Liver (tissue), 9 donors: ENCODE results near the gene OR2F2. TPM values are rescaled to one million over a fixed set of nuclear protein-coding genes. Genes with fewer than 3 reads are reported as not detected.

Experiments used
- DNase-seq: peaks from one replicate; pipeline ENCODE4 v3.0.0-alpha.2; 2017; ENCODE audit warnings: low spot score
- H3K27ac ChIP-seq, 2 donors: one replicate each; pipeline ENCODE4 v1.7.0; 2013; ENCODE audit warnings: inconsistent platforms in 2 of 2, low read length in 2 of 2, control low read depth in 1 of 2, low read depth in 1 of 2, mild to moderate bottlenecking in 1 of 2
- H3K27me3 ChIP-seq, 4 donors: one replicate each; pipeline versions ENCODE4 v1.6.1 to v1.7.0; 2013; ENCODE audit warnings: low read length in 3 of 4, inconsistent platforms in 1 of 4, mild to moderate bottlenecking in 1 of 4, moderate library complexity in 1 of 4; ENCODE audit not compliant: control insufficient read depth in 4 of 4, insufficient read depth in 4 of 4
- H3K36me3 ChIP-seq, 4 donors: one replicate each; pipeline versions ENCODE4 v1.6.1 to v1.7.0; 2013; ENCODE audit warnings: low read length in 3 of 4, mild to moderate bottlenecking in 3 of 4, low read depth in 1 of 4, moderate library complexity in 1 of 4; ENCODE audit not compliant: control insufficient read depth in 4 of 4, insufficient read depth in 3 of 4
- H3K4me1 ChIP-seq, 4 donors: one replicate each; pipeline versions ENCODE4 v1.6.1 to v1.7.0; 2013; ENCODE audit warnings: low read length in 3 of 4, mild to moderate bottlenecking in 3 of 4, moderate library complexity in 1 of 4; ENCODE audit not compliant: control insufficient read depth in 4 of 4, insufficient read depth in 4 of 4
- H3K4me3 ChIP-seq, 3 donors: one replicate each; pipeline versions ENCODE4 v1.6.1 to v1.7.0; 2013; ENCODE audit warnings: low read length in 3 of 3, control low read depth in 1 of 3, low read depth in 1 of 3, mild to moderate bottlenecking in 1 of 3
- H3K9ac ChIP-seq, 2 donors: one replicate each; pipeline ENCODE4 v1.7.0; 2013; ENCODE audit warnings: low read length in 2 of 2, mild to moderate bottlenecking in 2 of 2, moderate library complexity in 2 of 2, control low read depth in 1 of 2, low read depth in 1 of 2
- H3K9me3 ChIP-seq, 4 donors: one replicate each; pipeline versions ENCODE4 v1.6.1 to v1.7.0; 2013; ENCODE audit warnings: low read length in 3 of 4; ENCODE audit not compliant: control insufficient read depth in 4 of 4
- CTCF ChIP-seq: fragments of 150-350 bp; IDR thresholded peaks from 2 replicates; pipeline ENCODE4 v1.5.1; 2017; ENCODE audit warnings: improper control_type of control experiment, low read depth, low read length; ENCODE audit not compliant: missing input control
- EGR1 ChIP-seq, 2 donors: IDR thresholded peaks; 2 replicates each; pipeline ENCODE4 v1.6.1; 2016 to 2018; ENCODE audit warnings: antibody characterized with exemption in 2 of 2, low read depth in 2 of 2
- FOXA1 ChIP-seq: IDR thresholded peaks from 2 replicates; pipeline ENCODE4 v1.6.1; 2016; ENCODE audit warnings: antibody characterized with exemption
- FOXA2 ChIP-seq: IDR thresholded peaks from 2 replicates; pipeline ENCODE4 v1.6.1; 2016; ENCODE audit warnings: antibody characterized with exemption
- GABPA ChIP-seq, 2 donors: IDR thresholded peaks in 1 of 2; conservative IDR thresholded peaks in 1 of 2; 2 replicates each; pipeline ENCODE4 v1.6.1; 2016; ENCODE audit warnings: antibody characterized with exemption in 2 of 2, mild to moderate bottlenecking in 1 of 2, moderate library complexity in 1 of 2
- HNF4A ChIP-seq, 2 donors: conservative IDR thresholded peaks; 2 replicates each; pipeline ENCODE4 v1.6.1; 2016; ENCODE audit warnings: antibody characterized with exemption in 2 of 2, mild to moderate bottlenecking in 2 of 2
- HNF4G ChIP-seq: IDR thresholded peaks from 2 replicates; pipeline ENCODE4 v1.6.1; 2016; ENCODE audit warnings: antibody characterized with exemption
- JUND ChIP-seq, 2 donors: IDR thresholded peaks; 2 replicates each; pipeline ENCODE4 v1.6.1; 2016; ENCODE audit warnings: antibody characterized with exemption in 2 of 2
- NR2F2 ChIP-seq: IDR thresholded peaks from 2 replicates; pipeline ENCODE4 v1.6.1; 2016; ENCODE audit warnings: antibody characterized with exemption
- RAD21 ChIP-seq, 2 donors: IDR thresholded peaks; 2 replicates each; pipeline ENCODE4 v1.6.1; 2016; ENCODE audit warnings: antibody characterized with exemption in 2 of 2, mild to moderate bottlenecking in 2 of 2
- RXRA ChIP-seq, 2 donors: IDR thresholded peaks; 2 replicates each; pipeline ENCODE4 v1.6.1; 2017 to 2018; ENCODE audit warnings: antibody characterized with exemption in 2 of 2, mild to moderate bottlenecking in 1 of 2
- SP1 ChIP-seq: IDR thresholded peaks from 2 replicates; pipeline ENCODE4 v1.6.1; 2018; ENCODE audit warnings: antibody characterized with exemption, mild to moderate bottlenecking
- TAF1 ChIP-seq: conservative IDR thresholded peaks from 2 replicates; pipeline ENCODE4 v1.6.1; 2016; ENCODE audit warnings: antibody characterized with exemption, mild to moderate bottlenecking
- YY1 ChIP-seq: IDR thresholded peaks from 2 replicates; pipeline ENCODE4 v1.6.1; 2016; ENCODE audit warnings: antibody characterized with exemption, mild to moderate bottlenecking
- ZBTB33 ChIP-seq: IDR thresholded peaks from 2 replicates; pipeline ENCODE4 v1.6.1; 2016; ENCODE audit warnings: antibody characterized with exemption
- WGBS: extraction: QIAGEN DNeasy Blood & Tissue Kit; methylation state at CpG from one replicate; pipeline ENCODE4 v1.1.7; 2013; 5-methylcytosine and 5-hydroxymethylcytosine counted together
- polyA plus RNA-seq, 2 donors: library from polyadenylated mRNA; stranded (reverse) in 1 of 2; unstranded in 1 of 2; fragments of 200-250 nt in 1 of 2; fragments of >200 nt in 1 of 2; fragmentation: Nextera tagmentation in 1 of 2; extraction: Ambion mirVana in 1 of 2; gene quantifications; one replicate each; pipeline versions ENCODE4 v1.2.1 to v1.2.3, GENCODE V29; 2013 to 2015
- total RNA-seq, 2 donors: library from RNA; depleted of rRNA; stranded (reverse); fragments of >200 nt; gene quantifications; one replicate each; pipeline ENCODE4 v1.2.3, GENCODE V29; 2014
- TF ChIP-seq, protein P1 (sequence below): IDR thresholded peaks from 2 replicates; pipeline ENCODE4 v1.6.1; 2016; ENCODE audit warnings: antibody characterized with exemption
- TF ChIP-seq, protein P2 (sequence below): IDR thresholded peaks from 2 replicates; pipeline ENCODE4 v1.6.1; 2016; ENCODE audit warnings: antibody characterized with exemption, mild to moderate bottlenecking
- donor health status: healthy.
- donor health status: healthy.
- donor health status: healthy.
- donor health status: healthy.
- donor health status: healthy.

The OR2F2 gene
- total and polyA plus RNA-seq, 4 donors = not detected

DNA sequence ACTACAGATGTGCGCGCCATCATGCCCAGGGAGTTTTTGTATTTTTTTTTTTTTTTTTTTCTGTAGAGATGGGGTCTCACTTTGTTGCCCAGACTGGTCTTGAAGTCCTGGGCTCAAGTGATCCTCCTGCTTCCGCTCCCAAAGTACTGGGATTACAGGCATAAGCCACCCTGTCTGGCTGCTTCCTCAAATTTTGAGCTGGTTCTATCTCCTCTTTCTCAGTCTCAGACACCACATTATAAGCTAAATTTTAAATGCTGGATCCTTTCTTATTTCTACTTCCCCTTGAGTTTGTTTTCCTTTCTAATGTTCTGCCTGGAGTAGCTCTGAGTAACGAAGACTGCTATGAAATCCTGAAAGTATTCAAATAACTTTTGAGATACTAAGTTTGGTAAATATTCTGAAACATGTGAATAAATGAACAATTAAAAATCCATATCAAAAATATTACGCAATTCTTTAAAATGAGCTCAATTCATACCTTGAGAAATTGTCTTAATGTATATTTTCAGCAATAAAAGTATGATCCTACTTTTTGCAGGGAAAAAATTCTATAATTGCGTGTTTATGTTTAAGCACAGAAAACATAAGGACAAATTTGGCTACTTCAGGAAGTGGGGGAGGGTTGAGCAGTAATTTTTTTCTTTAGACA, 48.1 kb upstream of the OR2F2 start (continued):
- TF ChIP-seq GABPA (IDR thresholded peaks at IDR 0.05 in 1 of 2, conservative IDR thresholded peaks at IDR 0.05 in 1 of 2) = no peak
- TF ChIP-seq JUND (IDR thresholded peaks at IDR 0.05) = no peak

DNA sequence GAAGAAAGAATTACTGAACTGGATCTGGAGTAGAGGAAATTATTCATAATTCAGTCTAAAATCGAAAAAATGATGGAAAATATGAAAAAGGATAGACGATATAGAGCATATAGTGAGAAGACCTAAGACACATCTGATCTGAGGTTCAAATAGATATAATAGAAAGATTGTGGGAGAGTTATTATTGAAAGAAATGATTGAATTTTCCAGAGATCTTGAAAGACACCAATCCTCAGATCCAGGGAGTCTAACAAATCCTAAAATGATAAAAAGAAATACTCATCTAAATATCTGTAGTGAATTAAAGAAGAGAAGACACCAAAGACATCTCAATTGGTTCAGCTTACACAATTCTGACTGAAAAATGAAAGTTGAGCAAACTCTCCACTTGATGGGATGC, 46.0 kb upstream of the OR2F2 start:
- DNase-seq = no peak
- Histone ChIP-seq H3K27me3 (no peaks in the 10 kb centered on the region), H3K4me3 (no peak overlapping the region), H3K27ac (no peak overlapping the region), H3K36me3 (no peaks in the 10 kb centered on the region), H3K9me3 (no peaks in the 10 kb centered on the region), H3K9ac (no peak overlapping the region), H3K4me1 (peaks cover 0 to 6% (median 2%) of the 10 kb centered on the region in 4 donors)
- no peak for TF ChIP-seq GABPA (IDR thresholded peaks at IDR 0.05 in 1 of 2, conservative IDR thresholded peaks at IDR 0.05 in 1 of 2)
- TF ChIP-seq RAD21 (IDR thresholded peaks at IDR 0.05) = no peak
- TF ChIP-seq JUND (IDR thresholded peaks at IDR 0.05) = no peak
- TF ChIP-seq YY1 = no peak
- TF ChIP-seq CTCF = no peak
- TF ChIP-seq TAF1 = no peak
- 96% methylated on average over 2 of the region's 2 CpGs for WGBS

DNA sequence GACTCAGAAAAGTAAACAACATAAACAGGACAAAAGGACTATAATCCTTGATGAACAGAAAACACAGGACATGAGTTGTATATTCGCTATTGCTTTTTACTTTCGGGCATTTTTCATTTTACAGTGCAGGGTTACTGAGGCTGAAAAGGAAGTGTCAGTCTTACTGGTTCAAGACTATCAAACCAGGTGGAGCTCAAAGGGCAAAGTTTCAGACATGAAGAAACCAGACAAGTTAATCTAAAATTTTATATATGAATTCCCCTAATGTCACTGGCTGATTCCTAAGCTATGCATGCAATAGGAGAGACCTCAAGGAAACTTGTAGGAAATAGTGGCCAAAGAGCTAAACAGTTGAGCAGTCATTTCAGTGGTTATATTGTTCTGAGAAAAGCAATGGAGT, 44.5 kb upstream of the OR2F2 start:
- Histone ChIP-seq H3K9ac (no peak overlapping the region), H3K9me3 (no peaks in the 10 kb centered on the region), H3K36me3 (no peaks in the 10 kb centered on the region), H3K4me3 (no peak overlapping the region), H3K4me1 (peaks cover 0 to 6% (median 1%) of the 10 kb centered on the region in 4 donors), H3K27ac (no peak overlapping the region), H3K27me3 (no peaks in the 10 kb centered on the region)
- TF ChIP-seq, protein P1, sequence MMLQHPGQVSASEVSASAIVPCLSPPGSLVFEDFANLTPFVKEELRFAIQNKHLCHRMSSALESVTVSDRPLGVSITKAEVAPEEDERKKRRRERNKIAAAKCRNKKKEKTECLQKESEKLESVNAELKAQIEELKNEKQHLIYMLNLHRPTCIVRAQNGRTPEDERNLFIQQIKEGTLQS = no peak
- no peak for TF ChIP-seq FOXA2
- no peak for TF ChIP-seq CTCF
- no peak for TF ChIP-seq NR2F2
- TF ChIP-seq SP1 = no peak
- TF ChIP-seq HNF4A (conservative IDR thresholded peaks at IDR 0.05) = no peak
- TF ChIP-seq EGR1 (IDR thresholded peaks at IDR 0.05; ENCODE audit: low read depth in 2 of 2) = no peak
- no peak for TF ChIP-seq HNF4G
- no peak for TF ChIP-seq GABPA (IDR thresholded peaks at IDR 0.05 in 1 of 2, conservative IDR thresholded peaks at IDR 0.05 in 1 of 2)
- no peak for TF ChIP-seq FOXA1
- TF ChIP-seq ZBTB33 = no peak
- TF ChIP-seq TAF1 = no peak
- TF ChIP-seq RAD21 (IDR thresholded peaks at IDR 0.05) = no peak
- TF ChIP-seq YY1 = no peak
- TF ChIP-seq, protein P2, sequence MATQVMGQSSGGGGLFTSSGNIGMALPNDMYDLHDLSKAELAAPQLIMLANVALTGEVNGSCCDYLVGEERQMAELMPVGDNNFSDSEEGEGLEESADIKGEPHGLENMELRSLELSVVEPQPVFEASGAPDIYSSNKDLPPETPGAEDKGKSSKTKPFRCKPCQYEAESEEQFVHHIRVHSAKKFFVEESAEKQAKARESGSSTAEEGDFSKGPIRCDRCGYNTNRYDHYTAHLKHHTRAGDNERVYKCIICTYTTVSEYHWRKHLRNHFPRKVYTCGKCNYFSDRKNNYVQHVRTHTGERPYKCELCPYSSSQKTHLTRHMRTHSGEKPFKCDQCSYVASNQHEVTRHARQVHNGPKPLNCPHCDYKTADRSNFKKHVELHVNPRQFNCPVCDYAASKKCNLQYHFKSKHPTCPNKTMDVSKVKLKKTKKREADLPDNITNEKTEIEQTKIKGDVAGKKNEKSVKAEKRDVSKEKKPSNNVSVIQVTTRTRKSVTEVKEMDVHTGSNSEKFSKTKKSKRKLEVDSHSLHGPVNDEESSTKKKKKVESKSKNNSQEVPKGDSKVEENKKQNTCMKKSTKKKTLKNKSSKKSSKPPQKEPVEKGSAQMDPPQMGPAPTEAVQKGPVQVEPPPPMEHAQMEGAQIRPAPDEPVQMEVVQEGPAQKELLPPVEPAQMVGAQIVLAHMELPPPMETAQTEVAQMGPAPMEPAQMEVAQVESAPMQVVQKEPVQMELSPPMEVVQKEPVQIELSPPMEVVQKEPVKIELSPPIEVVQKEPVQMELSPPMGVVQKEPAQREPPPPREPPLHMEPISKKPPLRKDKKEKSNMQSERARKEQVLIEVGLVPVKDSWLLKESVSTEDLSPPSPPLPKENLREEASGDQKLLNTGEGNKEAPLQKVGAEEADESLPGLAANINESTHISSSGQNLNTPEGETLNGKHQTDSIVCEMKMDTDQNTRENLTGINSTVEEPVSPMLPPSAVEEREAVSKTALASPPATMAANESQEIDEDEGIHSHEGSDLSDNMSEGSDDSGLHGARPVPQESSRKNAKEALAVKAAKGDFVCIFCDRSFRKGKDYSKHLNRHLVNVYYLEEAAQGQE = no peak
- no peak for TF ChIP-seq RXRA (IDR thresholded peaks at IDR 0.05)
- 96% methylated on average over 2 of the region's 2 CpGs for WGBS
- no peak for DNase-seq
